Measurements from ENCODE around the gene SMPX.

The SMPX gene

GRCh38 chrX:21699136-21699535 is 58.8 kb downstream of the SMPX start:
- Mint-ChIP-seq H3K4me3 (no peak overlapping the region), H3K27me3 (ENCODE audit: low read depth) (peaks cover 6% of the 10 kb centered on the region), H3K36me3 (ENCODE audit: low read depth) (no peaks in the 10 kb centered on the region), H3K4me1 (peaks cover 13% of the 10 kb centered on the region), H3K27ac (no peak overlapping the region), H3K9me3 (no peaks in the 10 kb centered on the region)
- TF ChIP-seq CTCF (IDR thresholded peaks at IDR 0.05; ENCODE audit: unreplicated experiment in 3 of 3): no peak

GRCh38 chrX:21698272-21698671 is 59.6 kb downstream of the SMPX start:
- H3K4me3 Mint-ChIP-seq: no peak overlapping the region
- H3K36me3 Mint-ChIP-seq (ENCODE audit: low read depth): no peaks in the 10 kb centered on the region
- H3K27me3 Mint-ChIP-seq (ENCODE audit: low read depth): peaks cover 6% of the 10 kb centered on the region
- no peak for TF ChIP-seq CTCF (IDR thresholded peaks at IDR 0.05; ENCODE audit: unreplicated experiment in 3 of 3)
- no peak overlapping the region for H3K27ac Mint-ChIP-seq
- peaks cover 11% of the 10 kb centered on the region for H3K4me1 Mint-ChIP-seq
- H3K9me3 Mint-ChIP-seq: no peaks in the 10 kb centered on the region

- H3K4me3 Mint-ChIP-seq: no peak overlapping the region
- H3K36me3 Mint-ChIP-seq (ENCODE audit: low read depth): no peaks in the 10 kb centered on the region
- no peaks in the 10 kb centered on the region for H3K9me3 Mint-ChIP-seq
- no peak overlapping the region for H3K27ac Mint-ChIP-seq
- H3K4me1 Mint-ChIP-seq: peaks cover 5% of the 10 kb centered on the region
- no peaks in the 10 kb centered on the region for H3K27me3 Mint-ChIP-seq (ENCODE audit: low read depth)
- TF ChIP-seq CTCF (IDR thresholded peaks at IDR 0.05; ENCODE audit: unreplicated experiment in 3 of 3): no peak
Observed at GRCh38 chrX:21691512-21692018, 66.4 kb downstream of the SMPX start.

GRCh38 chrX:21683941-21684340 is 74.0 kb downstream of the SMPX start:
- no peak for TF ChIP-seq CTCF (IDR thresholded peaks at IDR 0.05; ENCODE audit: unreplicated experiment in 3 of 3)
- Mint-ChIP-seq H3K4me1 (no peaks in the 10 kb centered on the region), H3K9me3 (no peaks in the 10 kb centered on the region), H3K4me3 (no peak overlapping the region), H3K27me3 (ENCODE audit: low read depth) (peaks cover 4% of the 10 kb centered on the region), H3K27ac (no peak overlapping the region), H3K36me3 (ENCODE audit: low read depth) (no peaks in the 10 kb centered on the region)

- no peak overlapping the region for H3K4me3 Mint-ChIP-seq
- no peaks in the 10 kb centered on the region for H3K36me3 Mint-ChIP-seq (ENCODE audit: low read depth)
- no peak overlapping the region for H3K27ac Mint-ChIP-seq
- H3K27me3 Mint-ChIP-seq (ENCODE audit: low read depth): peaks cover 3% of the 10 kb centered on the region
- TF ChIP-seq CTCF (IDR thresholded peaks at IDR 0.05; ENCODE audit: unreplicated experiment in 3 of 3): no peak
- H3K9me3 Mint-ChIP-seq: no peaks in the 10 kb centered on the region
- peaks cover 5% of the 10 kb centered on the region for H3K4me1 Mint-ChIP-seq
Observed at GRCh38 chrX:21678048-21678612, 79.8 kb downstream of the SMPX start.

- Mint-ChIP-seq H3K27ac (no peak overlapping the region), H3K4me3 (no peak overlapping the region), H3K27me3 (ENCODE audit: low read depth) (peaks cover 3% of the 10 kb centered on the region), H3K9me3 (no peaks in the 10 kb centered on the region), H3K36me3 (ENCODE audit: low read depth) (no peaks in the 10 kb centered on the region), H3K4me1 (peaks cover 5% of the 10 kb centered on the region)
- no peak for TF ChIP-seq CTCF (IDR thresholded peaks at IDR 0.05; ENCODE audit: unreplicated experiment in 3 of 3)
Observed at GRCh38 chrX:21675931-21676330, 82.0 kb downstream of the SMPX start.

All from nephron (organoid).